Chondrocyte (in vitro differentiated cells): ENCODE results near the gene ZNF407. TPM values are rescaled to one million over a fixed set of nuclear protein-coding genes. Genes with fewer than 3 reads are reported as not detected.

Experiments
- DNase-seq: peaks from one replicate; pipeline ENCODE4 v3.0.0; 2021; ENCODE audit warnings: mixed read lengths, low spot score
- H3K27ac Mint-ChIP-seq: one replicate; pipeline ENCODE4 v1.8.0; 2021; ENCODE audit warnings: mild to moderate bottlenecking, moderate library complexity, mixed read lengths; ENCODE audit not compliant: unreplicated experiment
- H3K27me3 Mint-ChIP-seq: 2 replicates; pipeline ENCODE4 v1.8.0; 2021; ENCODE audit warnings: low read depth, mixed read lengths
- H3K36me3 Mint-ChIP-seq: 2 replicates; pipeline ENCODE4 v1.8.0; 2021; ENCODE audit warnings: low read depth, mixed read lengths
- H3K4me1 Mint-ChIP-seq: 2 replicates; pipeline ENCODE4 v1.8.0; 2021; ENCODE audit warnings: low read depth, mild to moderate bottlenecking, mixed read lengths
- H3K4me3 Mint-ChIP-seq: one replicate; pipeline ENCODE4 v1.8.0; 2021; ENCODE audit warnings: mild to moderate bottlenecking, moderate library complexity, mixed read lengths; ENCODE audit not compliant: unreplicated experiment
- H3K9me3 Mint-ChIP-seq: 2 replicates; pipeline ENCODE4 v1.8.0; 2021; ENCODE audit warnings: low read depth, mixed read lengths
- CTCF ChIP-seq: fragments of 200-600 bp; sonication (generic); IDR thresholded peaks from 2 replicates; pipeline ENCODE4 v1.5.0; 2021; ENCODE audit warnings: antibody characterized with exemption, mild to moderate bottlenecking, moderate library complexity
- total RNA-seq: library from RNA; stranded (reverse); gene quantifications from 3 replicates; pipeline ENCODE4 v1.2.1, GENCODE V29; 2021

The ZNF407 gene
- total RNA-seq, 1 donor from 2014 or later = 10.4 TPM

GRCh38 chr18:74574916-74575315, 22.8 kb upstream of the ZNF407 start:
- H3K27me3 Mint-ChIP-seq = peaks cover 31% of the 10 kb centered on the region
- no peaks in the 10 kb centered on the region for H3K9me3 Mint-ChIP-seq
- no peak overlapping the region for H3K27ac Mint-ChIP-seq
- no peak for DNase-seq
- no peak for TF ChIP-seq CTCF
- H3K36me3 Mint-ChIP-seq = no peaks in the 10 kb centered on the region
- no peak overlapping the region for H3K4me3 Mint-ChIP-seq
- H3K4me1 Mint-ChIP-seq = no peaks in the 10 kb centered on the region

- Mint-ChIP-seq H3K27me3 (peaks cover 27% of the 10 kb centered on the region), H3K36me3 (no peaks in the 10 kb centered on the region), H3K4me1 (no peaks in the 10 kb centered on the region), H3K9me3 (no peaks in the 10 kb centered on the region), H3K4me3 (no peak overlapping the region), H3K27ac (no peak overlapping the region)
- no peak for DNase-seq
- no peak for TF ChIP-seq CTCF
These were observed 20.7 kb upstream of the ZNF407 start for GRCh38 chr18:74577019-74577418.

- Mint-ChIP-seq H3K27me3 (peaks cover 32% of the 10 kb centered on the region), H3K9me3 (no peaks in the 10 kb centered on the region), H3K27ac (no peak overlapping the region), H3K36me3 (no peaks in the 10 kb centered on the region), H3K4me1 (no peaks in the 10 kb centered on the region), H3K4me3 (no peak overlapping the region)
- TF ChIP-seq CTCF = no peak
- no peak for DNase-seq
These were observed 18.1 kb upstream of the ZNF407 start for GRCh38 chr18:74579496-74580065.

- H3K27ac Mint-ChIP-seq = no peak overlapping the region
- no peaks in the 10 kb centered on the region for H3K9me3 Mint-ChIP-seq
- no peaks in the 10 kb centered on the region for H3K36me3 Mint-ChIP-seq
- DNase-seq = no peak
- no peak overlapping the region for H3K4me3 Mint-ChIP-seq
- TF ChIP-seq CTCF = no peak
- peaks cover 41% of the 10 kb centered on the region for H3K27me3 Mint-ChIP-seq
- H3K4me1 Mint-ChIP-seq = no peaks in the 10 kb centered on the region
These were observed 15.0 kb upstream of the ZNF407 start for GRCh38 chr18:74582642-74583041.

- no peak overlapping the region for H3K4me3 Mint-ChIP-seq
- H3K27ac Mint-ChIP-seq = no peak overlapping the region
- DNase-seq = no peak
- H3K36me3 Mint-ChIP-seq = no peaks in the 10 kb centered on the region
- no peaks in the 10 kb centered on the region for H3K4me1 Mint-ChIP-seq
- H3K9me3 Mint-ChIP-seq = no peaks in the 10 kb centered on the region
- TF ChIP-seq CTCF = no peak
- peaks cover 26% of the 10 kb centered on the region for H3K27me3 Mint-ChIP-seq
These were observed 10.2 kb upstream of the ZNF407 start for GRCh38 chr18:74587441-74587840.
